Naive thymus-derived CD4-positive, alpha-beta T cell (primary cell): ENCODE data around the gene DOCK2. TPM values are rescaled to one million over a fixed set of nuclear protein-coding genes. Genes with fewer than 3 reads are reported as not detected.

Source experiments
- ATAC-seq: fragments of 150-1000 bp; cut with Tn5 transposase; 2 replicates; pipeline ENCODE4 v1.10.0; 2021; ENCODE audit warnings: mild to moderate bottlenecking, moderate library complexity
- CTCF ChIA-PET: fragments of 350-600 bp; sonication (Branson Sonifier 250); formaldehyde crosslinking; loops from one replicate; lab custom pipeline; 2021; ENCODE audit warnings: antibody characterized with exemption; lab: Charles Lee
- POLR2A ChIA-PET: fragments of 350-600 bp; sonication (Branson Sonifier 250); formaldehyde crosslinking; loops from one replicate; lab custom pipeline; 2021; ENCODE audit warnings: antibody characterized with exemption, inconsistent platforms; lab: Charles Lee
- DNase-seq, 9 donors: peaks; one replicate each; pipeline versions ENCODE4 v3.0.0 to v3.0.0-alpha.2; 2020 to 2022; ENCODE audit warnings: mixed read lengths in 1 of 9
- H3K27ac ChIP-seq: one replicate; pipeline ENCODE4 v1.7.0; 2013; ENCODE audit warnings: mild to moderate bottlenecking, low read depth, low read length, moderate library complexity
- H3K27me3 ChIP-seq, 2 donors: one replicate each; pipeline ENCODE4 v1.7.0; 2013; ENCODE audit warnings: low read length in 2 of 2, mild to moderate bottlenecking in 2 of 2, moderate library complexity in 2 of 2; ENCODE audit not compliant: control insufficient read depth in 2 of 2, insufficient read depth in 2 of 2
- H3K36me3 ChIP-seq, 3 experiments: 1 replicate in 2 of 3; 2 replicates in 1 of 3; pipeline ENCODE4 v1.7.0; 2013; ENCODE audit warnings: low read length in 3 of 3, mild to moderate bottlenecking in 3 of 3, moderate library complexity in 1 of 3; ENCODE audit not compliant: insufficient read depth in 3 of 3, control insufficient read depth in 2 of 3
- H3K4me1 ChIP-seq, 2 donors: one replicate each; pipeline ENCODE4 v1.7.0; 2013; ENCODE audit warnings: low read length in 2 of 2, mild to moderate bottlenecking in 2 of 2, moderate library complexity in 1 of 2; ENCODE audit not compliant: control insufficient read depth in 2 of 2, insufficient read depth in 2 of 2
- H3K4me3 ChIP-seq: 2 replicates; pipeline ENCODE4 v1.7.0; 2013; ENCODE audit warnings: mild to moderate bottlenecking, low read length
- H3K9me3 ChIP-seq, 3 experiments: 1 replicate in 2 of 3; 2 replicates in 1 of 3; pipeline ENCODE4 v1.7.0; 2013; ENCODE audit warnings: low read length in 3 of 3; ENCODE audit not compliant: control insufficient read depth in 2 of 3
- H3K27ac Mint-ChIP-seq, 9 donors: one replicate each; pipeline ENCODE4 v1.8.0; 2020 to 2022; ENCODE audit warnings: mixed read lengths in 9 of 9, mild to moderate bottlenecking in 8 of 9, moderate library complexity in 5 of 9, inconsistent platforms in 2 of 9
- H3K27me3 Mint-ChIP-seq, 5 donors: one replicate each; pipeline ENCODE4 v1.8.0; 2021 to 2022; ENCODE audit warnings: mixed read lengths in 5 of 5, mild to moderate bottlenecking in 1 of 5
- H3K36me3 Mint-ChIP-seq, 5 donors: one replicate each; pipeline ENCODE4 v1.8.0; 2020 to 2022; ENCODE audit warnings: mixed read lengths in 5 of 5, mild to moderate bottlenecking in 3 of 5, inconsistent platforms in 1 of 5
- H3K4me1 Mint-ChIP-seq, 7 donors: one replicate each; pipeline ENCODE4 v1.8.0; 2020 to 2022; ENCODE audit warnings: mixed read lengths in 7 of 7, mild to moderate bottlenecking in 3 of 7, inconsistent platforms in 1 of 7
- H3K4me3 Mint-ChIP-seq, 10 donors: one replicate each; pipeline ENCODE4 v1.8.0; 2020 to 2022; ENCODE audit warnings: mild to moderate bottlenecking in 10 of 10, mixed read lengths in 10 of 10, moderate library complexity in 6 of 10, inconsistent platforms in 2 of 10
- H3K9me3 Mint-ChIP-seq, 11 donors: one replicate each; pipeline ENCODE4 v1.8.0; 2020 to 2022; ENCODE audit warnings: mixed read lengths in 11 of 11, mild to moderate bottlenecking in 4 of 11, inconsistent platforms in 1 of 11, moderate library complexity in 1 of 11
- intact Hi-C, 2 donors: fragments of 100-400 bp; cut with micrococcal nuclease; formaldehyde crosslinking; loops; one replicate each; pipeline ENCODE4 v1.15.1; 2023
- polyA plus RNA-seq, 2 donors: library from polyadenylated mRNA; unstranded; fragments of 300-500 nt; fragmentation: Illumina TruSeq; gene quantifications; one replicate each; pipeline ENCODE4 v1.2.3, GENCODE V29; 2021
- total RNA-seq, 6 experiments: library from RNA in 5 of 6; stranded (reverse) in 5 of 6; gene quantifications; 1 replicate in 5 of 6; 2 replicates in 1 of 6; pipeline ENCODE4 v1.2.3 and lab custom pipeline; 2021 to 2026

DOCK2 gene
- total and polyA plus RNA-seq, 7 experiments from 2014 or later: 63.7 to 345 (median 202) TPM

- Histone ChIP-seq H3K4me3 (no peak overlapping the region), H3K27me3 (no peaks in the 10 kb centered on the region), H3K27ac (no peak overlapping the region), H3K4me1 (no peaks in the 10 kb centered on the region), H3K36me3 (peaks cover 0 to 17% (median 0%) of the 10 kb centered on the region in 3 experiments), H3K9me3 (no peaks in the 10 kb centered on the region)
- no peak overlapping the region for H3K27ac Mint-ChIP-seq
- H3K4me3 Mint-ChIP-seq: no peak overlapping the region
- ATAC-seq (no peak), DNase-seq (no peak)
- ChIA-PET POLR2A (no interaction called here), CTCF (no interaction called here)
- no peaks in the 10 kb centered on the region for H3K27me3 Mint-ChIP-seq
- H3K4me1 Mint-ChIP-seq: peaks cover 24 to 40% (median 37%) of the 10 kb centered on the region in 7 donors
- peaks cover 0 to 17% (median 7%) of the 10 kb centered on the region in 11 donors for H3K9me3 Mint-ChIP-seq
- intact Hi-C loops: no loop called here
- peaks cover 25 to 69% (median 58%) of the 10 kb centered on the region in 5 donors for H3K36me3 Mint-ChIP-seq
Measured at GRCh38 chr5:169856571-169856970, 219.5 kb downstream of the DOCK2 start.

- H3K27me3 Mint-ChIP-seq: no peaks in the 10 kb centered on the region
- H3K27ac Mint-ChIP-seq: peak overlapping the region in 1 of 9 donors; percentile 56
- POLR2A ChIA-PET: no interaction called here
- no peaks in the 10 kb centered on the region for H3K4me1 ChIP-seq
- DNase-seq: no peak
- H3K4me3 Mint-ChIP-seq: no peak overlapping the region
- H3K4me1 Mint-ChIP-seq: peaks cover 23 to 28% (median 24%) of the 10 kb centered on the region in 7 donors
- no peak overlapping the region for H3K27ac ChIP-seq
- H3K27me3 ChIP-seq: no peaks in the 10 kb centered on the region
- no peak overlapping the region for H3K4me3 ChIP-seq
- H3K9me3 ChIP-seq: no peaks in the 10 kb centered on the region
- no peak for ATAC-seq
- H3K36me3 Mint-ChIP-seq: peaks cover 2 to 58% (median 31%) of the 10 kb centered on the region in 5 donors
- peaks cover 0 to under 1% (median 0%) of the 10 kb centered on the region in 11 donors for H3K9me3 Mint-ChIP-seq
- intact Hi-C loops: no loop called here
- CTCF ChIA-PET: no interaction called here
- H3K36me3 ChIP-seq: peaks cover 0 to 9% (median 0%) of the 10 kb centered on the region in 3 experiments
Measured at GRCh38 chr5:169860585-169860984, 223.5 kb downstream of the DOCK2 start.

GRCh38 chr5:169861433-169861832 lies 224.4 kb downstream of the DOCK2 start:
- Histone ChIP-seq H3K27ac (no peak overlapping the region), H3K27me3 (no peaks in the 10 kb centered on the region), H3K4me3 (no peak overlapping the region), H3K9me3 (no peaks in the 10 kb centered on the region), H3K36me3 (peaks cover 0 to 10% (median 0%) of the 10 kb centered on the region in 3 experiments), H3K4me1 (no peaks in the 10 kb centered on the region)
- Mint-ChIP-seq H3K4me3 (no peak overlapping the region), H3K27ac (peak overlapping the region in 1 of 9 donors; percentile 34), H3K4me1 (peaks cover 21 to 27% (median 23%) of the 10 kb centered on the region in 7 donors), H3K27me3 (no peaks in the 10 kb centered on the region), H3K9me3 (no peaks in the 10 kb centered on the region), H3K36me3 (peaks cover 0 to 57% (median 35%) of the 10 kb centered on the region in 5 donors)
- intact Hi-C loops: no loop called here
- ChIA-PET CTCF (no interaction called here), POLR2A (no interaction called here)
- no peak for ATAC-seq
- no peak for DNase-seq

GRCh38 chr5:169861934-169862333 lies 224.9 kb downstream of the DOCK2 start:
- no peak for DNase-seq
- POLR2A ChIA-PET: no interaction called here
- no peaks in the 10 kb centered on the region for H3K27me3 ChIP-seq
- H3K27ac ChIP-seq: no peak overlapping the region
- peaks cover 0 to 61% (median 34%) of the 10 kb centered on the region in 5 donors for H3K36me3 Mint-ChIP-seq
- H3K27ac Mint-ChIP-seq: peak overlapping the region in 1 of 9 donors; percentile 34
- CTCF ChIA-PET: no interaction called here
- intact Hi-C loops: no loop called here
- H3K9me3 Mint-ChIP-seq: no peaks in the 10 kb centered on the region
- H3K27me3 Mint-ChIP-seq: no peaks in the 10 kb centered on the region
- H3K4me1 Mint-ChIP-seq: peaks cover 21 to 26% (median 24%) of the 10 kb centered on the region in 7 donors
- no peaks in the 10 kb centered on the region for H3K4me1 ChIP-seq
- H3K36me3 ChIP-seq: peaks cover 0 to 15% (median 0%) of the 10 kb centered on the region in 3 experiments
- H3K9me3 ChIP-seq: no peaks in the 10 kb centered on the region
- ATAC-seq: no peak
- H3K4me3 ChIP-seq: no peak overlapping the region
- H3K4me3 Mint-ChIP-seq: no peak overlapping the region

GRCh38 chr5:169862391-169862811 lies 225.3 kb downstream of the DOCK2 start:
- ATAC-seq: no peak
- intact Hi-C loops: no loop called here

GRCh38 chr5:169864483-169864882 lies 227.4 kb downstream of the DOCK2 start:
- ChIA-PET CTCF (no interaction called here), POLR2A (no interaction called here)
- no peaks in the 10 kb centered on the region for H3K27me3 ChIP-seq
- no peak for ATAC-seq
- H3K4me3 ChIP-seq: no peak overlapping the region
- Mint-ChIP-seq H3K9me3 (peaks cover 0 to 3% (median 0%) of the 10 kb centered on the region in 11 donors), H3K4me1 (peaks cover 14 to 33% (median 16%) of the 10 kb centered on the region in 7 donors), H3K36me3 (peaks cover 14 to 66% (median 37%) of the 10 kb centered on the region in 5 donors), H3K27ac (no peak overlapping the region), H3K4me3 (no peak overlapping the region), H3K27me3 (no peaks in the 10 kb centered on the region)
- no peak overlapping the region for H3K27ac ChIP-seq
- no peaks in the 10 kb centered on the region for H3K4me1 ChIP-seq
- no peak for DNase-seq
- peaks cover 0 to 29% (median 0%) of the 10 kb centered on the region in 3 experiments for H3K36me3 ChIP-seq
- intact Hi-C loops: no loop called here
- H3K9me3 ChIP-seq: no peaks in the 10 kb centered on the region

More at GRCh38 chr5:169862391-169862811, 225.3 kb downstream of the DOCK2 start:
- Mint-ChIP-seq H3K4me3 (no peak overlapping the region), H3K36me3 (peaks cover 2 to 60% (median 33%) of the 10 kb centered on the region in 5 donors), H3K27ac (no peak overlapping the region), H3K4me1 (peaks cover 21 to 28% (median 25%) of the 10 kb centered on the region in 7 donors), H3K9me3 (no peaks in the 10 kb centered on the region), H3K27me3 (no peaks in the 10 kb centered on the region)
- H3K4me1 ChIP-seq: no peaks in the 10 kb centered on the region
- H3K27ac ChIP-seq: no peak overlapping the region
- no peaks in the 10 kb centered on the region for H3K9me3 ChIP-seq
- ChIA-PET CTCF (no interaction called here), POLR2A (no interaction called here)
- DNase-seq: no peak
- no peaks in the 10 kb centered on the region for H3K27me3 ChIP-seq
- H3K4me3 ChIP-seq: no peak overlapping the region
- peaks cover 0 to 17% (median 0%) of the 10 kb centered on the region in 3 experiments for H3K36me3 ChIP-seq

GRCh38 chr5:169867347-169867746 lies 230.3 kb downstream of the DOCK2 start:
- Mint-ChIP-seq H3K9me3 (peaks cover 0 to 3% (median 0%) of the 10 kb centered on the region in 11 donors), H3K27me3 (no peaks in the 10 kb centered on the region), H3K4me3 (no peak overlapping the region), H3K4me1 (peaks cover 2 to 33% (median 8%) of the 10 kb centered on the region in 7 donors), H3K27ac (no peak overlapping the region), H3K36me3 (peaks cover 13 to 73% (median 34%) of the 10 kb centered on the region in 5 donors)
- no peak overlapping the region for H3K4me3 ChIP-seq
- no peak overlapping the region for H3K27ac ChIP-seq
- DNase-seq (no peak), ATAC-seq (no peak)
- H3K27me3 ChIP-seq: no peaks in the 10 kb centered on the region
- POLR2A ChIA-PET: no interaction called here
- intact Hi-C loops: no loop called here
- CTCF ChIA-PET: no interaction called here
- peaks cover 0 to 33% (median 0%) of the 10 kb centered on the region in 3 experiments for H3K36me3 ChIP-seq
- no peaks in the 10 kb centered on the region for H3K9me3 ChIP-seq
- no peaks in the 10 kb centered on the region for H3K4me1 ChIP-seq
